Measurements from ENCODE around the gene SECTM1.

SECTM1 gene

GRCh38 chr17:82328141-82328993 is 5.2 kb downstream of the SECTM1 start:
- no peak for DNase-seq (ENCODE audit: low read depth in 3 of 3)

- DNase-seq (ENCODE audit: low read depth in 3 of 3): no peak
These were observed 5.8 kb downstream of the SECTM1 start for GRCh38 chr17:82327757-82328140.

DNA sequence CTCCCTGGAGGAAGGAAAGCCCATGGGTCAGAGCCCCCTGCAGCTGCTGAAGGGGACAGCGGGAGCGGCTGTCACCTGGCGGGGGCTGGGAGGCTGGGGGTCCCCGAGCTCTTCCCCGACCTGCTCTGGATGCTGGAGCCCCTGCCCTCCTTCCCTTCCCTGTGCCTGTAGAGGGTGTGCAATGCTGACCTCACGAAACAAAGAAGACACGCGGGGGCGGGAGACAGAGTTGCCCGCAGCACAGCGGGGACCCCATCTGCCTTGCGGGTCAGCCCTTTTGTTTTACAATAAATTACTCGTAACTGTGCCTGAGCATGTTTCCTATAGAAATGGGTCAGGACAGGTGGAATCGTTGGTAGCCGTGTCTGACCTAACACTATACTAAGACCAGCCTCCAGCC is 6.3 kb downstream of the SECTM1 start:
- DNase-seq (ENCODE audit: low read depth in 3 of 3): no peak

- DNase-seq (ENCODE audit: low read depth in 3 of 3): no peak
These were observed 8.0 kb downstream of the SECTM1 start for GRCh38 chr17:82325286-82326180.

- peak in 1 of 3 experiments; percentile 53 for DNase-seq (ENCODE audit: low read depth in 3 of 3)
These were observed 8.8 kb downstream of the SECTM1 start for GRCh38 chr17:82324566-82325285.

GRCh38 chr17:82323514-82324234 is 9.9 kb downstream of the SECTM1 start:
- DNase-seq (ENCODE audit: low read depth in 3 of 3): no peak

DNA sequence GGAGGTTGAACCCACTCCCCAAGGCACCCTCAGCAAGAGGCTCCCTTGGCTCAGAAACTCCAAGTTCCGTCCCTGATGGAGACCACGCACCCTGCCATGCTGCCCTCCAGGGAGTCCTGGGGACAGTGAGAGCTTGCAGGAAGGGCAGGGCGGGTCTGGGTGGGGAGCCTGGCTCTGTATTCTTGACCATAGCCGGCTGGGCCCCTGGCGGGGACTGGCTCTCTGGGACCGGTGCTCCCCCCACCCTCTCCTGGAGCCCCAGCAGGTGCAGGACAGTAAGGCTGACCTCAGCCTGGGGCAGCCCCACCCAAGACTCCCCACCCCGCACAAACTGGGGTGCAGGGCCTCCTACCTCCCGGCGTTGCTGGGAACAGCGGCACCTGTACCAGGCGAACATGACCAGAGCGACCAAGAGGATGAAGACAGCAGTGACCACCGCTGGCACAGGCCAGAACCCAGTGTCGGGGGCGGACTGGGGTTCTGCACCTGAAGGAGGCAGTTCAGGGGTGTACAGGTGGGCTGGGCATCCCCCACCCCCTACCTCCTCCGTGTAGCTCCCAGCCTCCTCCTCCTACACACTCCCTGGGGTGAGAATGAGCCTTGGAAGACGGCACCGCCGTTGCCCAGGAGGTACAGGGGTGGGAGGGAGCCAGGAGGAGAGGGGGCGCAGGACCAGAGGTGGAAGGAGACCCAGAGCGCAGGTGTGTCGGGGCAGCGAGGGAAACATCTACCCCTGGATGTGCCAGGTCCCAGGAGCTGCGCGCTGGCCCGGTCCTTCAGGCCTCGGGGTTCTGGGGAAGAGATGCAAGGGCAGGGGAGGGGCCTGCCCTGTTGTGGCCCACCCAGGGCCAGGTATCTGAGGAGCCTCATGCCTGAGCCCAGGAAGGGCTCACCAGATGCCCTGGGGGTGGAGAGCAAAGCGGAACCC is 10.8 kb downstream of the SECTM1 start:
- DNase-seq (ENCODE audit: low read depth in 3 of 3): no peak

DNA sequence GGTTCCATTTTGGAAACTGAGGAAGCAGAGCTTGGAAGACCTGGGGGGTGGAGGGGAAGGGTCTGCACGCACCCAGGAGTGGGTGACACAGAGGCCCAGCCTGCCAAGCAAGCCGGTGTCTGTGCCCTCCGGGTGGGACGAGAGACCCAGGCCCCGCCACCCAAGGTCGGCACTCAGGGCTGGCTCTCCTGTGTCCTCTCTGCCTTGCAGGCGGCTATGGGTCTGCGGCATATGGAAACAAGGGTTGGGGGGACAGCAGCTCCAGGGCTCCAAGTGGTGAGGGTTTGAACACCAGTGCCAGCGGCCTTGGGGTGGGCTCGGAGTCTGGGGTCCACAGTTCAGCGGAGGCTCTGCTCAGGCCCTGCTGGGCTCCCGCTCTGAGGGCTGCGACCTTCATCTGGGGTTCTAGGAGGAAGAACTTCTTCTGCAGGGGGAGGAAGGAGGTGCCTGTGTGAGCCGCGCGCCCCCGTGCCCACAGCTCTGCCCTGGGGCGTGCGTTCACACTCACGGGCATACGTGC is 11.6 kb downstream of the SECTM1 start:
- no peak for DNase-seq (ENCODE audit: low read depth in 3 of 3)

DNA sequence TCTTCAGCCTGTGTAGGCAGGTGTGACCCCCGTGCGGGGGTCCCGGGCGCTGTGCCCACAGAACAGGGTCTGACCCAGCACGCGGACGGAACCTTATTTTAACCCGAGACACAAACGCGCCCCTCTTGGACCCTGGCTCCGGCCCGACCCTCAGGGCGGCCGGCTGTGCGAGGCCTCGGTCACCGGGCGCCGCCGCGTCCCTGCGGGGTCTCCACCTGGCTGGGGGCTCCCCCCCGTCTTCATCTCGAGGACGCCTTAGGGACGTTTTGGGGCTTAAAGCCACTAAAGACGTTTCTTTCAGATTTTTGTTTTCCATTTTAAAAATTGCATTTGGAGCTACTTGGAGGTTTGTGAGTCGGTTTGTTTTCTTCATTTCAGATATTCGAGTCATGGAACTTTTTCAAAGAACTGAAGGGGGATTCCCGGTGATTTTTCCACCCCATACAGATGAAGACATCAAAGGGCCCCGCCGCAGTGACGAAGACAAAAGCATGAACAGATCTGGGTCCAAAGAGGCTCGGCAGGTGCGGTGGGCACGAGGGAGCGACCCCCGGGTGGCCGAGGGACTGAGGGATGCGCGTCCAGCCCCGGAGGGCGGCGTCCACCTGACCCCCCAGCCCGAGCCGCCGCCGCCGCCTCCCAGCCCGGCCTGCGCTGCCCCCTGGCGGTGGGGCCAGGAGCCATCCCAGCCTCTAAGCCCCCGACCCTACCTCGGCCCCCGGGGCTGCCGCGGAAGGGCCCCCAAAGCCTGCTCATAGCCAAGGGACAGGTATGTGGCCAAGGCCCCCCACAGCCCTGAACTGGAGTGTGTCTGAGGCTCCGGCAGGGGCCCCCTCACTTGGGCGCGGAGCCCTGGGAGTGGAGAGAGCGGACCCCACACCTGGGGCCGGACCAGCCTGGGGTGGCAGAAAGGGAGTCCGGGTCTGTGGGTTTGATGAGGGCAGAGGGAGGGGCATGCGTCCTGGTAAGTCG is 12.3 kb downstream of the SECTM1 start:
- peak; percentile 70 to 81 (median 79) for DNase-seq (ENCODE audit: low read depth in 3 of 3)

- DNase-seq (ENCODE audit: low read depth in 3 of 3): no peak
These were observed 13.3 kb downstream of the SECTM1 start for GRCh38 chr17:82320140-82320840.

GRCh38 chr17:82319619-82320062 is 13.9 kb downstream of the SECTM1 start:
- no peak for DNase-seq (ENCODE audit: low read depth in 3 of 3)

GRCh38 chr17:82318772-82319606 is 14.6 kb downstream of the SECTM1 start:
- no peak for DNase-seq (ENCODE audit: low read depth in 3 of 3)

GRCh38 chr17:82318169-82318498 is 15.4 kb downstream of the SECTM1 start:
- DNase-seq (ENCODE audit: low read depth in 3 of 3): no peak

GRCh38 chr17:82317394-82318168 is 16.0 kb downstream of the SECTM1 start, which contains the start of gene CD7:
TSS of gene CD7 (minus strand) at chr17:82317608. CDS start at chr17:82317495, 113 bp downstream.
- peak in 1 of 3 experiments; percentile 81 for DNase-seq (ENCODE audit: low read depth in 3 of 3)

GRCh38 chr17:82316651-82317393 is 16.7 kb downstream of the SECTM1 start:
- DNase-seq (ENCODE audit: low read depth in 3 of 3): no peak

Data from stimulated activated CD4-positive, alpha-beta T cell treated with anti-CD3 and anti-CD28 coated beads, TNF-alpha, amount 100 ng/mL, for 24 hours (primary cell).